Rectal smooth muscle tissue (tissue), 1 donor: ENCODE data around the gene PPP2R5E.
"Not testable (repeated sequence)": the region's sequence is repeated elsewhere in the genome, so short reads cannot be mapped to it uniquely, and the experiment has no call there.

Experiments used
- H3K27ac ChIP-seq: one replicate; pipeline ENCODE4 v1.7.0; 2013; ENCODE audit warnings: low read depth, low read length, inconsistent platforms
- H3K27me3 ChIP-seq: one replicate; pipeline ENCODE4 v1.7.0; 2013; ENCODE audit warnings: low read length; ENCODE audit not compliant: control insufficient read depth, insufficient read depth
- H3K36me3 ChIP-seq: one replicate; pipeline ENCODE4 v1.7.0; 2013; ENCODE audit warnings: low read length; ENCODE audit not compliant: control insufficient read depth, insufficient read depth
- H3K4me1 ChIP-seq: one replicate; pipeline ENCODE4 v1.7.0; 2013; ENCODE audit warnings: low read length; ENCODE audit not compliant: control insufficient read depth, insufficient read depth
- H3K4me3 ChIP-seq: one replicate; pipeline ENCODE4 v1.7.0; 2013; ENCODE audit warnings: low read length
- H3K9ac ChIP-seq: one replicate; pipeline ENCODE4 v1.7.0; 2013; ENCODE audit warnings: low read length

The PPP2R5E gene

DNA sequence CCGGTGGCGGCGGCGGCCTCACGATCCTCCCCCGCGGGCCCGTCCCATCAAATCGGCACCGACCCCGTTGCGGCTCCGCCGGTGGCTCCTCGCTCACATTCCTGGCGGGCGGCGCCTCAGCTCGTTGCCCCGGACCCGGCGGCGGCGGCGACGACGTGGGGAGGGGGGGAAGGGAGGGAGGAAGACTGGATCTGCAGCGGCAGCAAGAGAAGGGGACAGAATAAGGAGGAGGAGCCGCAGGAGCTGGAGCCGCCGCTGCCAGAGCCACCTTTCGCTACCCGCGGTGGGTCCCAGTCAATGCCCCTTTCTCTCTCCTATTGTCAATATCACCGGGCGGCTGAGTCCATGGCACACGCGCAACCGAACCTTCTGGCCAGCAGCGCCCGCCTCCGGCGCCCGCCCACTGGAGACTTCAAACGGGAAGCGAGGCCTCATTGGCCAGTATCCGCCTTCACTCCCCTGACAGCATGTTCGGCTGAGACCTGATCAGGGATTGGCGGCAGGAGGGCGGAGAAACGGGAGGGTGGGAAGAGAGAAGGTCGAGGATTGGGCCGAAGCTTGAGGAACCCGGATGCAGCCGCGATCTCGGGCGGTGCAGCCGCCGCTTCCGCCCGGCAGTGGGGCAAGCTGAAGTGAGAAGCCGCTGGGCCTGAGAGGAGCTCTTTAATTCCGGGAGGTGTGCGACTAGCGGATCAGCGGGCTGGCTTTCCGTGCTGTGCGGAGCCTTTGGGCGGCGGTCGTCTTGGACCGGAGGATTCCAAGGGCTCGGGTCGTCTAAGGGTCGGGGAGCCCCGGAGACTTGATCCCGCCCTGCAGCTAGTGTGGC lies at the start of gene PPP2R5E:
PPP2R5E (minus strand) TSS at position 378 of the 826 bp plus-strand sequence. CDS start 3,692 bp downstream, outside the sequence.
- H3K36me3 ChIP-seq: no peaks in the 10 kb centered on the region
- no peaks in the 10 kb centered on the region for H3K27me3 ChIP-seq
- peaks cover 3% of the 10 kb centered on the region for H3K4me1 ChIP-seq
- peak within 1 kb of the TSS; percentile 69 for H3K9ac ChIP-seq
- peak within 1 kb of the TSS; percentile 95 for H3K4me3 ChIP-seq
- H3K27ac ChIP-seq: peak within 1 kb of the TSS; percentile 85

DNA sequence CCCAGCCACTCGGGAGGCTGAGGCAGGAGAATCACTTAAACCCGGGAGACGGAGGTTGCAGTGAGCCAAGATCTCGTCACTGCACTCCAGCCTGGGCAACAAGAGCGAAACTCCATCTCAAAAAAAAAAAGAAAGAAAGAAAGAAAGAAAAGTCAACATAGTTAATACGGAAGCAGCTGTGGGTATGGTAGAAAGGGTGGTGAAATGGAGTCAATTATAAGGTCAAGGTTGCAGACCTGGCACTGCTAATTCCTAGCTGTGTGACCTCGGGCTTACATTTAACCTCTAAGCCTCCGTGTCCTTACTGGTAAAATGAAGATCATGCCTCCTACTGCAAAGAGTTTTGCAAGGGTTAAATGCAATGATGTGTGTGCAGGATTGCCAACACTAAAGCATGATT lies 39.9 kb upstream of the PPP2R5E start:
- not testable (repeated sequence) for H3K27me3 ChIP-seq, H3K4me3 ChIP-seq, H3K36me3 ChIP-seq, H3K4me1 ChIP-seq, H3K9ac ChIP-seq, H3K27ac ChIP-seq

DNA sequence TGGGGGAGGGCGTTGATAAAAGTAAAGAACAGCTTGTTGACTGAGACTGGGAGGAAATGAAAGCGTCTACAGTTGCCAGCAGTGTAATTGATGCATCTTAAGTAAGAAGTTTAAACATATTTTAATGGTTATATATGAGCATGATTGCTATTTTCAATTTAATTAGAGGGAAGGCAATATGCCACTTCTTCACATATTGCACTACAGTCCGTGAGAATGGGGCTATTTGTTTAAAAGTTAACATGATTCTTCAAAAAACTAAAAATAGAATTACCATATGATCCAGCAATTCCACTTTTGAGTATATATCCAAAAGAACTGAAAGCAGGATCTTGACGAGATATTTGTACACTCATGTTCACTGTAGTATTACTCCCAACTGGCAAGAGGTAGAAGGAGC lies 38.3 kb upstream of the PPP2R5E start:
- Histone ChIP-seq H3K4me3 (no peak overlapping the region), H3K36me3 (no peaks in the 10 kb centered on the region)

DNA sequence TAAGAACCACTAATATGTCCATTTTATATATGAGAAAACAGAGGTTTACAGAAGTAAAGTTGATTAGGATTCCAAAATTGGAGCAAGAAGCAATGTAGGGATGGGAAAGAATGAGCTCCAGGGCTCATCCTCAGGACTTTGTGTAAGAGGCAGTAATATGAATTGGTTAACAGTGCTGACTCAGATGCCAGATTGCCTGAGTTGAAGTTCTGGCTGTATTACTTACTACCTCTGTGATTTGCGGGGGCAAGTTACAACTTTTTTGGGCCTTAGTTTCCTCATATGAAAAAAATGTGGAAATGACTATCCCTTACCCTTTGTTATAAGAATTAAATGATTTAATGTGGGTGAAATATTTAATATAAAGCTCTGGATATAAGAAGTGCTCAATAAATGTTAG lies 35.1 kb upstream of the PPP2R5E start:
- H3K4me3 ChIP-seq: no peak overlapping the region
- no peaks in the 10 kb centered on the region for H3K27me3 ChIP-seq
- no peaks in the 10 kb centered on the region for H3K36me3 ChIP-seq
- no peaks in the 10 kb centered on the region for H3K4me1 ChIP-seq
- H3K9ac ChIP-seq: no peak overlapping the region
- no peak overlapping the region for H3K27ac ChIP-seq

More for the DNA sequence above, 38.3 kb upstream of the PPP2R5E start:
- H3K27me3 ChIP-seq: no peaks in the 10 kb centered on the region
- no peak overlapping the region for H3K27ac ChIP-seq
- H3K9ac ChIP-seq: no peak overlapping the region
- H3K4me1 ChIP-seq: no peaks in the 10 kb centered on the region

DNA sequence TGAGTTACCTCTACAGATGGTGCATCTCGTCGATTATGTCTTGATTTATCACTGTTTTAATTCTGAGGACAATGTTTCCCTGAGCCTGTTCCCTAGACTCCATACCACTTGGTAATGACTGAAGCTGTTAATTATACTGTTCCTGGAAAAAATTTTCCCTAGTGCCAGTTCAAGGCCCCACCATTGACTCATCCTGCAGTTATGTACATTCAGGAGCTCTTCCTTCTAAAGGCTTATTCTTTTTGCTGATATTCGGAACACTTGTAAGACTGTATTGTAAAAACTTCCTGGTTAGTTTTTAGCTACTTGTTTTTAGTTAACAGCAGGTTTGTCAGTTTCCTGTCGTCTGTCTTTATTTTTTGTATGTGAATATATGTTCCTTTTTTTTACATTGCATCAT lies 30.4 kb upstream of the PPP2R5E start:
- Histone ChIP-seq H3K27me3 (no peaks in the 10 kb centered on the region), H3K9ac (no peak overlapping the region), H3K27ac (no peak overlapping the region), H3K4me1 (no peaks in the 10 kb centered on the region), H3K36me3 (no peaks in the 10 kb centered on the region), H3K4me3 (no peak overlapping the region)

DNA sequence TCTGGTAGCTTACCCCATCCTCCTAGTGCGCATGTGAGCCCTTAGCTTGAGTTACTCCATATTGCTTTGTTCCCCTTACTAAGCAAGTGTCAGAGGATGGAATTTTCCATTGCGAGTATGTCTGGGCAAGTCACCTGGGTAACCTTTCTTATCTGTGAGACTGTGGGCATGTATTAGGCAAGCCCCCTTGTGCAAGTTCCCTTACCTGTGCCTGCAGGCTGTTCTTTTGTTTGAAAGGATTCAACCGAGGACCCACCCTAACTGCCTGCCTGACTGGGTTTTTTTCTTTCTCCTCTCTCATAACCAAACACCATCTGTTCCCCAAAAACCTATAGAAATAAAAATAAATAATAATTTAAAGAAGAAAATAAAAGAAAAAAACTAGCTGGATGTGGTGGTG lies 22.3 kb upstream of the PPP2R5E start:
- Histone ChIP-seq H3K27ac (no peak overlapping the region), H3K4me1 (no peaks in the 10 kb centered on the region), H3K27me3 (no peaks in the 10 kb centered on the region), H3K36me3 (no peaks in the 10 kb centered on the region), H3K9ac (no peak overlapping the region), H3K4me3 (no peak overlapping the region)

DNA sequence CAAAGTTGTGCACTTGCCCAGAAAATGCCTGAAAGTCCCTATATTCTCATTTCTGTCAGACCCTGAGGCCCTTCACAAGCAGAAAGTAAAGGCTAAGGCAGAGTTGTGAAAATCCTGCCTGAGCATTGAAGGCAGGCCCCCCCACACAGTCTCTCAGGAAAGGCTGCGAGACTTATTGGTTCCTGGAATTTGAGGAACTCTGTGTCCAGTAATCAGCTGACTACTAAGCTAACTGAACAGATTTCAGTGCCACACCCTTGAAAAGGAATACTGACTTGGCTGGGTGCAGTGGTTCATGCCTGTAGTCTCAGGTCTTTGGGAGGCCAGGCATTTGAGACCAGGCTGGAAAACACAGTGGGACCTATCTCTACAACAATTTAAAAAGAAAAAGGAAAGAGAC lies 21.1 kb upstream of the PPP2R5E start:
- H3K9ac ChIP-seq: no peak overlapping the region
- no peaks in the 10 kb centered on the region for H3K27me3 ChIP-seq
- H3K36me3 ChIP-seq: no peaks in the 10 kb centered on the region
- H3K4me1 ChIP-seq: no peaks in the 10 kb centered on the region
- H3K4me3 ChIP-seq: no peak overlapping the region
- no peak overlapping the region for H3K27ac ChIP-seq

DNA sequence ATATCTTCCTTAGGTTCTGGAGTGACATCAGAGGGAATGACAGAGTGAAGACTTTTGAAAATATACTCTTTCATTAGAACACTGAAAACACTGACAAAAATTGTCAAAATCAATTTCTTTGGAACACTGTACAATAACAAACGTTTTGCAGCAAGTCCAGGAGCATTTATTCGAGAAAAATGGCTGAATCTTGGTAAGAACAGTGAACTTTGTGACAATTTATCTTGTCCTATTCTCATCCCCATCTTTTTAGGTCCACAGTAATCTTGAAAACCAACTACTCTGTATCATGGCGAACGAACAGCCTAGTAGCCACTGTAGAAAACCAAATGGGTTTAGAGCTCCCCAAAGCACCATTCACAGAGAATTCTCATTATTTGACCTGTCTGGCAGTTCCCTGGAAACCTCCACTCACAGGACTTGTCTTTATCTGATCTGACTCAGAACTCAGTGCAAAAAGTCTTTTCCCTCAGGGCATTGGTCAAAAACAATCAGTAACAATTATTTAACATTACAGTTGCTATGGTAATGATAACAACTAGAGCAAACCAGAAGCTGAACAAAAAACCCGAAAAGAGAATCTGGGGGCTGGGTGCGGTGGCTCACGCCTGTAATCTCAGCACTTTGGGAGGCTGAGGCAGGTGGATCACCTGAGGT lies 20.3 kb upstream of the PPP2R5E start:
- Histone ChIP-seq H3K9ac (no peak overlapping the region), H3K4me3 (no peak overlapping the region), H3K27ac (no peak overlapping the region), H3K36me3 (no peaks in the 10 kb centered on the region), H3K27me3 (no peaks in the 10 kb centered on the region), H3K4me1 (no peaks in the 10 kb centered on the region)

DNA sequence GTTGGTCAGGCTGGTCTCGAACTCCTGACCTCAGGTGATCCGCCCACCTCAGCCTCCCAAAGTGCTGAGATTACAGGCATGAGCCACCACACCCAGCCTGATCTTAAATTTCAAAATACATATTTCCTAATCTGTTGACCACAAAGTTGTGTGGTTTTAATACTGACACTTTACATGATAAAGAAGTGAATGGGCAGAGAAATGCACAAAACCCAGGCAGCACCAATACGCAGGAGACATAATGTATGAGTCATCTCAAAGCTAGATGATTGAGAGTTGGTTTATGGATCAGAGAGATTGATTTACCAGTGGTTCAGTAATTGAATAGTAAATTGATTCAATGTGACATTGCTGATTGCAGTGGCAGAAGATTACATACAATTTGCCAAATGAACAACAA lies 19.2 kb upstream of the PPP2R5E start:
- no peak overlapping the region for H3K4me3 ChIP-seq
- H3K36me3 ChIP-seq: no peaks in the 10 kb centered on the region
- H3K27me3 ChIP-seq: no peaks in the 10 kb centered on the region
- H3K27ac ChIP-seq: no peak overlapping the region
- no peaks in the 10 kb centered on the region for H3K4me1 ChIP-seq
- H3K9ac ChIP-seq: no peak overlapping the region

DNA sequence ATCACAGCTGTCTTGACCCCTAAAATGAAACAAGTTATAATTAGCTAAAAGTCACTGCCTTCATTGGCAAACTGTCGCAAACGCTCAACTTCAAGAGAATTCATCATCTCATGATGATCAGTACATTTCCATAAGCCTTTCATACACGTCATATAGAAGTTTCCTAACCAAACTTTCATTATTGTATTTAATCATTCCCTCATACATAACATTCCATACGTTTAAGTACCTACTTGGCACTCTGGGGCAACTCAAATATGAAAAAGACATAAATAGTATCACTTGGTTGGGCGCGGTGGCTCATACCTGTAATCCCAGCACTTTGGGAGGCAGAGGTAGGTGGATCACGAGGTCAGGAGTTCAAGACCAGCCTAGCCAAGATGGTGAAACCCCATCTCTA lies 12.4 kb upstream of the PPP2R5E start:
- Histone ChIP-seq H3K4me1 (no peaks in the 10 kb centered on the region), H3K9ac (no peak overlapping the region), H3K27ac (no peak overlapping the region), H3K4me3 (no peak overlapping the region), H3K27me3 (no peaks in the 10 kb centered on the region), H3K36me3 (no peaks in the 10 kb centered on the region)

DNA sequence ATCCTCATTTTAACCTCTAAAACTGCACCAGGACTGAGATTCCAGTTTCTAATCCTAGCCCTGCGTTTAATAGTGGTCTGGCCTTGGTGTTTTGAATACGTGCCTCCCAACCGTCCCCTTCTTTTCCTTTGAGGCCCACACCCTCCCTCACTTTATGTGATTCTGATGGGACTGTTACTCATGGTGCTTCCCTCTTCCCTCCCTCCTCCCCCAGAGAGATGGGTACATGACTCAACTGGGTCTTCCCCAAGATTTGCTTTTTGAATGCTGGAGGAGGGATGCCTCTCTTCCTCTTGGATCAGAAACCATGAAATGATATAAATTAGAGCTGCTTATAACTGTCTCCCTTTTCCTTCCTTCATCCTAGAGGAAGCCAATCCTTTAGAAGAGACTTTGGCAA lies 8.2 kb upstream of the PPP2R5E start:
- Histone ChIP-seq H3K36me3 (no peaks in the 10 kb centered on the region), H3K27me3 (no peaks in the 10 kb centered on the region), H3K4me3 (no peak overlapping the region)

DNA sequence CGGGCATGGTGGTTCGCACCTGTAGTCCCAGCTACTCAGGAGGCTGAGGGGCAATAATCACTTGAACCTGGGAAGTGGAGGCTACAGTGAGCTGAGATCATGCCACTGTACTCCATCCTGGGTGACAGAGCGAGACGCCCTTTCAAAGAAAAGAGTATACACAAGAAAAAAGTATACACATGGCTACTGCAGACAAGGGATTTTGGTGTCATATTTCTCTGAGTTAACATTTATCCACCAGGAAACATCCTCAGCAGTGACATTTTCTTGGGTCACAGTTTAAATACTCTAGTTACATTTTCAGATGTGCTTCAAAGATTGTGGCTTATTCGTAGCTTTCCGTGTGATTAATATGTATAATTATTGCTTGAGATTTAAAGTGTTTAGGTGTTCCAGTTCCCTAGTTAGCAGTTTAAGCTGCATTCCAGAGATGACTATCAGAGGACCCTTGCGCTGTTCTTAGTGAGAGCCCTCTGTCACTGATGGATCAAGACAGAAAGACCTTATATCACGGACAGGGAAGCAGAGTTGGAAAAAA lies 4.7 kb upstream of the PPP2R5E start:
- no peak overlapping the region for H3K4me3 ChIP-seq
- no peaks in the 10 kb centered on the region for H3K27me3 ChIP-seq
- no peak overlapping the region for H3K27ac ChIP-seq
- no peaks in the 10 kb centered on the region for H3K4me1 ChIP-seq
- no peak overlapping the region for H3K9ac ChIP-seq
- no peaks in the 10 kb centered on the region for H3K36me3 ChIP-seq

More for the DNA sequence above, 8.2 kb upstream of the PPP2R5E start:
- H3K4me1 ChIP-seq: no peaks in the 10 kb centered on the region
- H3K9ac ChIP-seq: no peak overlapping the region
- H3K27ac ChIP-seq: no peak overlapping the region
